K562 (cell line): ENCODE data around the gene LPIN3.

Experiments
- CTCF ChIP-seq, 3 experiments: IDR thresholded peaks in 2 of 3; conservative IDR thresholded peaks in 1 of 3; 2 replicates each; pipeline ENCODE4 v1.5.1; 2011 to 2012; ENCODE audit warnings: low read length in 3 of 3, mild to moderate bottlenecking in 3 of 3, control low read depth in 2 of 3, improper control_type of control experiment in 1 of 3, inconsistent platforms in 1 of 3, low read depth in 1 of 3, mixed read lengths in 1 of 3, moderate library complexity in 1 of 3; ENCODE audit not compliant: insufficient read depth in 2 of 3
- EGR1 ChIP-seq: fragments of 450-650 bp; conservative IDR thresholded peaks from 2 replicates; pipeline ENCODE4 v1.6.1; 2017; ENCODE audit warnings: mild to moderate bottlenecking
- FOXM1 ChIP-seq, 2 experiments: fragments of 450-650 bp in 1 of 2; sonication (generic) in 1 of 2; formaldehyde crosslinking in 1 of 2; IDR thresholded peaks; 2 replicates each; pipeline versions ENCODE4 v1.6.1 to v1.9.0; 2017 to 2022; ENCODE audit warnings: low read depth in 2 of 2, mild to moderate bottlenecking in 2 of 2, missing genetic modification reagents in 1 of 2, moderate library complexity in 1 of 2
- JUND ChIP-seq, 2 experiments: IDR thresholded peaks; 2 replicates in 1 of 2; 3 replicates in 1 of 2; pipeline ENCODE4 v1.6.1; 2011; ENCODE audit warnings: borderline replicate concordance in 2 of 2, low read depth in 2 of 2, low read length in 2 of 2, improper control_type of control experiment in 1 of 2, missing biosample characterization in 1 of 2, missing genetic modification characterization in 1 of 2, missing genetic modification reagents in 1 of 2
- MAFG ChIP-seq: fragments of 450-650 bp; conservative IDR thresholded peaks from 2 replicates; pipeline ENCODE4 v1.6.1; 2016; ENCODE audit warnings: missing genetic modification characterization, missing compliant biosample characterization
- MIER1 ChIP-seq: fragments of 450-650 bp; IDR thresholded peaks from 2 replicates; pipeline ENCODE4 v1.6.1; 2016; ENCODE audit warnings: antibody characterized with exemption, mild to moderate bottlenecking, low read depth
- MLX ChIP-seq, 2 experiments: fragments of 450-650 bp in 1 of 2; sonication (generic) in 1 of 2; formaldehyde crosslinking; conservative IDR thresholded peaks; 2 replicates each; pipeline versions ENCODE4 v1.4.0 to v1.8.1; 2020 to 2022; ENCODE audit warnings: mild to moderate bottlenecking in 1 of 2, missing genetic modification reagents in 1 of 2
- MYNN ChIP-seq, 2 experiments: sonication (generic); formaldehyde crosslinking in 1 of 2; IDR thresholded peaks; 2 replicates each; pipeline versions ENCODE4 v1.5.0 to v1.6.1; 2016 to 2020; ENCODE audit warnings: antibody characterized with exemption in 1 of 2, missing genetic modification reagents in 1 of 2
- PKNOX1 ChIP-seq: fragments of 450-650 bp; IDR thresholded peaks from 2 replicates; pipeline ENCODE4 v1.6.1; 2016
- SAFB ChIP-seq: fragments of 200-400 bp; formaldehyde crosslinking; IDR thresholded peaks from 2 replicates; pipeline ENCODE4 v1.6.1; 2017; ENCODE audit warnings: low read depth, low read length, borderline replicate concordance
- SOX6 ChIP-seq: fragments of 450-650 bp; IDR thresholded peaks from 2 replicates; pipeline ENCODE4 v1.6.1; 2014; ENCODE audit warnings: mild to moderate bottlenecking
- SRSF9 ChIP-seq: fragments of 200-400 bp; formaldehyde crosslinking; IDR thresholded peaks from 2 replicates; pipeline ENCODE4 v1.6.1; 2017; ENCODE audit warnings: low read depth, low read length, borderline replicate concordance
- ZNF512 ChIP-seq: IDR thresholded peaks from 2 replicates; pipeline ENCODE4 v1.6.1; 2016; ENCODE audit warnings: missing genetic modification characterization, missing compliant biosample characterization

- TF ChIP-seq PKNOX1 (no peak), SAFB (no peak), MAFG (tag) (no peak), FOXM1 (IDR thresholded peaks at IDR 0.05; ENCODE audit: low read depth) (no peak), FOXM1 (CRISPR knock-in tag; IDR thresholded peaks at IDR 0.05; ENCODE audit: low read depth) (no peak), MYNN (IDR thresholded peaks at IDR 0.05) (no peak), MYNN (CRISPR knock-in tag; IDR thresholded peaks at IDR 0.05) (no peak), JUND (IDR thresholded peaks at IDR 0.05; ENCODE audit: borderline replicate concordance, low read depth, low read length) (no peak), JUND (tag; IDR thresholded peaks at IDR 0.05; ENCODE audit: borderline replicate concordance, low read depth, low read length) (no peak), SOX6 (no peak), CTCF (IDR thresholded peaks at IDR 0.05 in 2 of 3, conservative IDR thresholded peaks at IDR 0.05 in 1 of 3; ENCODE audit: insufficient read depth in 2 of 3, low read depth in 1 of 3, low read length in 3 of 3) (no peak), ZNF512 (tag) (no peak), MIER1 (no peak), SRSF9 (no peak), EGR1 (no peak), MLX (CRISPR knock-in tag; conservative IDR thresholded peaks at IDR 0.05) (no peak)
Observed at GRCh38 chr20:41362748-41363140, 22.1 kb downstream of the LPIN3 start.
